ENCODE results near the gene MIB2.

The MIB2 gene

DNA sequence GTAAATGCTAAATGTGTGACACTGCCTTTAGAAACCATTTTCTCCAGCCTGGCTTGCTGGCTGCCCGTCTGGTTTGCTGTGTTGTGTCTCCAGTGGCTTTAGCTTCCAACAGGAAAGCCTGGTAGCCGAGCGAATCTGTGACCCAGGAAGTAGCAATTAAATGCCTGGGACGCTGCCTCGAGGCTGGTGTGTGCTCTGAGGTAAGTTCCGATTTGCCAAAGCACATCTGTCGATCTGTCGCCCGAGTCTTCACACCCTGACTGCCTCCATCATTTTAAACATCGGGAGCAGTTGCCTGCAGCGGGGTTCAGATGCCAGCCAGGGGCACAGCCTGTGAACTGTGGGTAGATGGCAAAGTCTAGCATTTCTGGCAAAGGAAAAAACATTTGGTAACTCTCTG lies 2.2 kb downstream of the MIB2 start:
- H3K4me3 ChIP-seq (ENCODE audit: low read depth, low read length): no peak overlapping the region
- DNase-seq (ENCODE audit: low read depth): no peak
- TF ChIP-seq MAX (IDR thresholded peaks at IDR 0.05; ENCODE audit: low read depth, low read length): no peak
- no peak for TF ChIP-seq MYC (IDR thresholded peaks at IDR 0.05; ENCODE audit: low read depth, low read length)
- no peak for TF ChIP-seq POLR2A (IDR thresholded peaks at IDR 0.05; ENCODE audit: extremely low read depth, insufficient read length)
- TF ChIP-seq, protein P1, sequence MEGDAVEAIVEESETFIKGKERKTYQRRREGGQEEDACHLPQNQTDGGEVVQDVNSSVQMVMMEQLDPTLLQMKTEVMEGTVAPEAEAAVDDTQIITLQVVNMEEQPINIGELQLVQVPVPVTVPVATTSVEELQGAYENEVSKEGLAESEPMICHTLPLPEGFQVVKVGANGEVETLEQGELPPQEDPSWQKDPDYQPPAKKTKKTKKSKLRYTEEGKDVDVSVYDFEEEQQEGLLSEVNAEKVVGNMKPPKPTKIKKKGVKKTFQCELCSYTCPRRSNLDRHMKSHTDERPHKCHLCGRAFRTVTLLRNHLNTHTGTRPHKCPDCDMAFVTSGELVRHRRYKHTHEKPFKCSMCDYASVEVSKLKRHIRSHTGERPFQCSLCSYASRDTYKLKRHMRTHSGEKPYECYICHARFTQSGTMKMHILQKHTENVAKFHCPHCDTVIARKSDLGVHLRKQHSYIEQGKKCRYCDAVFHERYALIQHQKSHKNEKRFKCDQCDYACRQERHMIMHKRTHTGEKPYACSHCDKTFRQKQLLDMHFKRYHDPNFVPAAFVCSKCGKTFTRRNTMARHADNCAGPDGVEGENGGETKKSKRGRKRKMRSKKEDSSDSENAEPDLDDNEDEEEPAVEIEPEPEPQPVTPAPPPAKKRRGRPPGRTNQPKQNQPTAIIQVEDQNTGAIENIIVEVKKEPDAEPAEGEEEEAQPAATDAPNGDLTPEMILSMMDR (IDR thresholded peaks at IDR 0.05; ENCODE audit: low read depth, low read length): no peak

DNA sequence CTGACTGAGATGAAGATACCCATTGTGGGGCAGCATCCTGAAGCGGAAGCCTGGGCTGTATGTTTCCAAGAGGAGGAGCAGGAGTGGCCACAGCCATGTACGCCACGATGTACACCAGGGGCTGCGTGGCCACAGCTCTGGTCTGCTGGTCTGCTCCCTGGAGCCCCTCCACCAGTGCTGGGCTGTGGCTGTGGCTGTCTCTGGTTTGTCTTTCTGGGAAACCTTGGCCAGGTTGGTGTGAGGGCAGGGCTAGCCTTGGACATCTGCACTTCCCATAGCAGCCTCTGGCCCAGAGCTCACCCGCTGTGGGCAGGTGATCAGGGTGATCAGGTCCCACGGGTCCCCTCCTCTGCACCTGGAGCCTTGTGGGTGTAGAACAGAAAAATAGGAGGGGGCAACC lies 2.6 kb downstream of the MIB2 start:
- no peak for DNase-seq (ENCODE audit: low read depth)
- no peak for TF ChIP-seq MYC (IDR thresholded peaks at IDR 0.05; ENCODE audit: low read depth, low read length)
- TF ChIP-seq MAX (IDR thresholded peaks at IDR 0.05; ENCODE audit: low read depth, low read length): no peak
- TF ChIP-seq, protein P1 (IDR thresholded peaks at IDR 0.05; ENCODE audit: low read depth, low read length): no peak
- TF ChIP-seq POLR2A (IDR thresholded peaks at IDR 0.05; ENCODE audit: extremely low read depth, insufficient read length): no peak
- no peak overlapping the region for H3K4me3 ChIP-seq (ENCODE audit: low read depth, low read length)

DNA sequence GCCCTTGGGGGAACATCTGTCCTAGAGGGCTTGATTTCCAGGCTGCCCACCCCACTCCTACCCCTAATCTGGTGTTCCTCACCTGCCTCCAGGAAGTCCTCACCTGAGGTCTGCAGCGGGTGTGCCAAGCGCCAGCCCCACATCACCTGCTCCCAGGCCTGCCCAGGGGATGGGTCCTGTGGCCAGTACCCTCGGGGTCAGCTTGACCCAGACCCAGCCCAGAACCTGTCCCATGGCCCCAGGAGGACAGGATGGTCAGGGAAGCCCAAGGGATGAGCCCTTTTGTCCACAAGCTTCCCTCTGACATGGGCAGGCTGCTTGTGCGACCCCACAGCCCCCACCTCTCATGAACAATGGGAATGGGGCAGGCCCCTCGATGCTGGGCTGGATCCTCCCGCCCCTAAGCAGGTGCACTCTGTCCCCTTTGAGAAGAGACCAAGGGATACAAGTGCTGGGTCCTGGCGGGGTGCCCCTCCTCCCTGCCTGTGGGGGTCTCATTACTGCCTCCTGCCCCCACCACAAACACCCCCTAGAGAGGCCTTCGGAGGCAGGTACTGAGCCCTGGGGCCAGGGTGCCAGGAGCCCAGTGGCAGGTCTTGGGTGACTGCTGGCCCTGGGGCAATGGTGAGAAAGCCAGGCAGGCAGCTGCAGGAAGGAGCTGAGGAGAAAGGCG lies 3.2 kb downstream of the MIB2 start:
- no peak for DNase-seq (ENCODE audit: low read depth)
- TF ChIP-seq POLR2A (IDR thresholded peaks at IDR 0.05; ENCODE audit: extremely low read depth, insufficient read length) (no peak), MAX (IDR thresholded peaks at IDR 0.05; ENCODE audit: low read depth, low read length) (no peak), MYC (IDR thresholded peaks at IDR 0.05; ENCODE audit: low read depth, low read length) (no peak)
- TF ChIP-seq, protein P1 (IDR thresholded peaks at IDR 0.05; ENCODE audit: low read depth, low read length): no peak
- H3K4me3 ChIP-seq (ENCODE audit: low read depth, low read length): no peak overlapping the region

DNA sequence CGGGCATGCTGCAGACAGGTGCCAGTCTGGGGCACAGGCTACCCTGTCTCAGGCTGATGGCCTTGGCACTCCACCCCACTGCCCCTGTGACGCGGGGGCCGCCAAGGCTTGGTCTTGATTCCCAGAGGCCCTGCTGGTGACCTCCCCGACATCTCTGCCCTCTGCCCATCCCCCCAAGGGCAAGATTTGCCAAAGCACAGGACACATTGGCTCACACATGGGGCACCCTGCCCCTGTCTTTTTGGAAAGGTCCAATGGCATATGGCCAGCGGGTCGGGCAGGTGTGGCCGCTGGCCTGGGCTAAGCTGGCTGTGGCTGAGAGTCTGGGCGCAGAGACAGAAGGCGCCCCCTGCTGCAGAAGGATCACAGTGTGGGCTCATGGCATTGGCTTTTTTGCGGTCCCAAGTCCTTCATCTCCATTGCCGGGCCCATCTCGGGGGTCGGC lies 4.6 kb downstream of the MIB2 start:
- 0 out of 2 replicates have a peak, but pooled peaks have one; percentile 11 for TF ChIP-seq MAX (IDR thresholded peaks at IDR 0.05; ENCODE audit: low read depth, low read length)
- no peak for TF ChIP-seq MYC (IDR thresholded peaks at IDR 0.05; ENCODE audit: low read depth, low read length)
- TF ChIP-seq POLR2A (IDR thresholded peaks at IDR 0.05; ENCODE audit: extremely low read depth, insufficient read length): no peak
- TF ChIP-seq, protein P1 (IDR thresholded peaks at IDR 0.05; ENCODE audit: low read depth, low read length): peak; percentile 54
- DNase-seq (ENCODE audit: low read depth): peak; percentile 42

DNA sequence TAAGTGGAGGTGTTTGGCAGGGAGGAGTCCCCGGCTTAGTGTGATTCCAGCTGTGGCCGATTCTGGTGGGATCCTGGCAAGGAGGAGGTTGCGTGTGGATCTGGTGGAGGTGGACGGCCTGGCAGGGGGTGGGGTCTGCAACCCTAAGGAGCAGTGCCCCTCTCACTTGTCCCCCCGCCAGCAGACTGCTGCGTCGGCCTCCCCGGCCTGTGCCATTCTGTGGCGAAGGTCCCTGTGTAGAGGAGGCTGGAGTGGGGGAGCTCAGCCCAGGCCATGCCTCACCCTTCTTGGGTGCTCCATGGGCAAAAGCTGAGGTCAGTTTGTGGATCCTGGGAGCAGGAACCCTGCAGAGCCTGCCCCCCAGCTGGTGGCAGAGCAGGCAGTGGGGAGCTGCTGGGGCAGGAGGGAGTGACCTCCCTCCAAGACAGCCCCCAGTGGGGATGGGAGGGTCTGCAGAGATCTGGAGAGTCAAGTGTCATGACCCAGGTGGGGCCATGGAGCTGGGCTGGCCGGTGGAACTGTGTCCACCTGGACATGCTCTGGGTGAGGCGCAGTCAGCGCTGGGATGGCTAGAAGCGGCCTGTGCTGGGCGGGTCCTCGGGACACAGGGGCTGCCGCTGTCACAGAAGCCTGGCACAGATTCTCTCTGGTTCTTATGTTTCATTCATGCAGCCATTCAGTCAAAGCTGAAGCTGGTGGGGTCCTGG lies 5.3 kb downstream of the MIB2 start:
- TF ChIP-seq MAX (IDR thresholded peaks at IDR 0.05; ENCODE audit: low read depth, low read length) (no peak), MYC (IDR thresholded peaks at IDR 0.05; ENCODE audit: low read depth, low read length) (no peak), POLR2A (IDR thresholded peaks at IDR 0.05; ENCODE audit: extremely low read depth, insufficient read length) (no peak)
- TF ChIP-seq, protein P1 (IDR thresholded peaks at IDR 0.05; ENCODE audit: low read depth, low read length): no peak
- DNase-seq (ENCODE audit: low read depth): no peak
- H3K4me3 ChIP-seq (ENCODE audit: low read depth, low read length): no peak overlapping the region

More for the DNA sequence above, 4.6 kb downstream of the MIB2 start:
- H3K4me3 ChIP-seq (ENCODE audit: low read depth, low read length): no peak overlapping the region

Data from NB4 (cell line).